ENCODE data around the gene CDK5R1.

Gene CDK5R1

GRCh38 chr17:32493571-32493970 lies 6.8 kb downstream of the CDK5R1 start:
- no peak for DNase-seq (ENCODE audit: low spot score)

DNA sequence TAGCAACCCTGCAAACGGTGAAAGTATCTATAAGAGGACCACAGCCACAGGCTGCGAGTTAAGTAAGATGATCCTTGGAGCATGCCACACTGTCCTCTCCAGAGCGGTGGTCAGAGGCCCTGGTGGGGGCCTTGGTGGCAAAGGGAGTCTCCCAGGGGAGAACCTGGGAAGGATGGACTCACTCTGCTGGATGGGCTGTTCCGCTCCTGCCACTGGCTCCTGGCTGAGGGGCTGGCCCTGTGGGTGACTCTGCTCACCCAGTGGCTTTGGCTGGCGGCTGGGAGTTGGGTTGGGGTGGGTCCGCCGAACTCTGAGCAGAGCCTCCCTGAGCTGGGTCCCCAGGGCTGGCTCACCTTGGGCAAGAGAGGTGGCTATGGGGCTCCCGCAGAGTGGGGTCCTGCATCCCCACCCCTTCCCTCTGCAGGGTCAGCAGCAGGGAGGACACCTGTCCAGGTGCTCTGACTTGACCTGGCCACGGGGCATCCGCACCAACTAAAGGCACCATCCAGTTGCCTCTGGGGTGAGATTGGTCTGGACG lies 7.3 kb downstream of the CDK5R1 start:
- no peak for DNase-seq (ENCODE audit: low spot score)

- DNase-seq (ENCODE audit: low spot score): no peak
Observed at GRCh38 chr17:32494621-32495358, 8.0 kb downstream of the CDK5R1 start.

DNA sequence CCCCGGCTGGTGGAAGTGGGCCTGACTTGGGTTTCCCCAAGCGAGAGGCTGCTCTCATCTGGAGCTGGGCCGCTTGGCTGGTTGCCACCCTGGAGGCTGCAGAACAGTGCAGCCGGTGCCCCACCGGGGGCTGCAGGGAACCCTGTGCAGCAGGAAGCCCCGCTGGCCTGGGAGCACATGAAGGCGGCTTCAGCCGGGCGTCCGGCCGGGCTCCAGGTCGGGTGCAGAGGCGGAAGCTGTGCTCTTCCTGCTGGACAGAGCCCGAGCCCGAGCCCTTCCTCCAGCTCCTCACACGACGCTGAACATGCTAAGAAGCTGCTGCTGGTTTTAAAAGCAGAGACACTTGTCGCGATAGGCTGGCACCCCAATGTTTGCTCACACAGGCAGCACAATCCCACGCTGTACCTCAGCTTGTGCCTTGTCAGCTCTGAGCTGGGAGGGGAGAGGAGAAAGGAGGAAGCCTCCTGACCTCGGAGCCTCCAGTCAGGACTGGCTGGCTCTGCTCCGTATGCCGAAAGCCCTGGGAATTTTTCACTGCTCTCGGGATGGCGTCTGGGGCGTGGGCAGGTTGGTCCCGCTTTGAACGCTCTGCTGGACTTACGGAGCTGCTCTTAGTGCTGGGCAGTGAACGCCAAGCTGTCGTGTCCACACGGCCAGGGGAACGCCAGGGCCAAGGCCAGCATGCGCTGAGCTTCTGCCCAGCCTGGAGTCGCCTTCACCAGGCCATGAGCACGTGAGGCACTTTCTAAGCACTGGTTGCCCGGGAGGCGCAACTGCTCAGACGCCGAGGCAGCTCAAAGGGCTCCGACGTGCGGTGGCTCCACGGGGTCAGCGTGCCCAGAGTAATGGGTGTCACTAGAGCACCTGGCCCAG lies 8.8 kb downstream of the CDK5R1 start:
- no peak for DNase-seq (ENCODE audit: low spot score)

DNA sequence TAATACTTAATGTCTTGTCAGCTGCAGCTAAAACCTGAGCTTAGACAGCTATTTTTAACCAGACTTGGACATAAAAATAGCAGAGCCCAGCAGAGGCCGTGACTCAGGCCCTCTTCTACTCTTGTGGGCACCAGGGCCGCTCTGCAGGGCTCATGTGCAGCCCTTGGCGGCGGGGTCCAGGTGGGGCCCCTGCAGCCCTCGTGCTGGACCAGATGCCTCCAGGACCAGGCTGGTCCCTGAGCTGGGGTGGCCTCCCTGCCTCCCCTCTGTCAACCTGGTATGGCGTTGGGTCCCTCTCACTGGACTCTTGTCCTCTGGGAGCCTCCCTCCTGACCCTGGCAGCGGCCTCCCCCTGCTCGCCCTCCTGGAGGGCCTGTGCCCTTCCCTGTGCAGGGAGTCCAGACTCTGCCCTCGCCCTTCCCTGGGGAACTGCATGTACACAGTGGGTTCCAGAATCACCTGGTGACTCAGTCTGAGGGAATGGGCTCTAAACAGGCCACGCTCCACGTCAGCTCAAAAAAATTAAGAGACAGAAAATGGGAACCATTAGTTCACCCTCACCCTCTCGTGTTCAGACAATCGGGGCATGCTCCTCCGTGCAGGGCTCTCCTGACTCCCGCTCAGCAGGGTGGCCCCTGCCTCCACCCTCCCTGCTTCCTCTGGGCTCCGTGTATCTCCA lies 9.7 kb downstream of the CDK5R1 start:
- no peak for DNase-seq (ENCODE audit: low spot score)

GRCh38 chr17:32497431-32498205 lies 10.8 kb downstream of the CDK5R1 start:
- DNase-seq (ENCODE audit: low spot score): no peak

DNA sequence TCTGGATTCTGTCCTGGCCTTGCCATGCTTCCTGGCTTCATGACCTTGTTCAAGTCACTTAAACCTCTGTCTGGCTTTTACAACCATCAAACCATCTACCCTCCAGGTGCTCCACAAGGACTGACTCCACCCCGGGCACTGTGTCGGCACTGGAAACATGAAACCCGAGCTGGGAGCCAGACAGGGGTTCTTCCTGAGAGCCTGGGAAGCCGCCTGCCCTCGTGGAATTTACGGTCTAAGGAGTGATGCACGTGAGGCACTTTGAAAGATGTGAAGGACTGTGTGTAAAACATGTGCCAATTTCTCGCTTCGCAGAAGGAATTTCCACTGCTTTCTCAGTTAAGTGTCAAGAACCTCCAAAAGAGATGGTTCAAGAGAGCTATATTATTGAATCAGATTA lies 11.6 kb downstream of the CDK5R1 start:
- no peak for DNase-seq (ENCODE audit: low spot score)

GRCh38 chr17:32502013-32502412 lies 15.2 kb downstream of the CDK5R1 start:
- no peak for DNase-seq (ENCODE audit: low spot score)

DNA sequence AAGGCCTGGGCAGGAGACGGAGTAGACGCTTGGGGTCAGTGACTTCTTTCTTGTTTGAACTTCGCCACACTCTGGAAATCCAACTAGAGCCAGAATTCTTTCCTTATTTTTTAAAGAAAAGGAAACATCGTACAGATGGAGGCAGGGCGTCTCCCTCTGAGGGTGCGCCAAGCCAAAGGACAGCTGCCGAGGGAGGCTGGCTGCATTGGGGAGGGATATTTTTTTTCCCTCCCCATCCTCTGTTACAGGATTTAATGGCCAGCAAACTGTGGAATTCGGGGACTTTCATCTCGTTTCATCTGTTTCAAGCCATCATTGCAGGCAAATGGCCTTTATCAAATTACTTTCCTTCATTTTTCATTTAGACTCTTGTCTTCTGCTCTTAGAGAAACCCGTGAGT lies 15.9 kb downstream of the CDK5R1 start:
- DNase-seq (ENCODE audit: low spot score): no peak

- DNase-seq (ENCODE audit: low spot score): peak; percentile 79
Observed at GRCh38 chr17:32503251-32504165, 16.7 kb downstream of the CDK5R1 start.

DNA sequence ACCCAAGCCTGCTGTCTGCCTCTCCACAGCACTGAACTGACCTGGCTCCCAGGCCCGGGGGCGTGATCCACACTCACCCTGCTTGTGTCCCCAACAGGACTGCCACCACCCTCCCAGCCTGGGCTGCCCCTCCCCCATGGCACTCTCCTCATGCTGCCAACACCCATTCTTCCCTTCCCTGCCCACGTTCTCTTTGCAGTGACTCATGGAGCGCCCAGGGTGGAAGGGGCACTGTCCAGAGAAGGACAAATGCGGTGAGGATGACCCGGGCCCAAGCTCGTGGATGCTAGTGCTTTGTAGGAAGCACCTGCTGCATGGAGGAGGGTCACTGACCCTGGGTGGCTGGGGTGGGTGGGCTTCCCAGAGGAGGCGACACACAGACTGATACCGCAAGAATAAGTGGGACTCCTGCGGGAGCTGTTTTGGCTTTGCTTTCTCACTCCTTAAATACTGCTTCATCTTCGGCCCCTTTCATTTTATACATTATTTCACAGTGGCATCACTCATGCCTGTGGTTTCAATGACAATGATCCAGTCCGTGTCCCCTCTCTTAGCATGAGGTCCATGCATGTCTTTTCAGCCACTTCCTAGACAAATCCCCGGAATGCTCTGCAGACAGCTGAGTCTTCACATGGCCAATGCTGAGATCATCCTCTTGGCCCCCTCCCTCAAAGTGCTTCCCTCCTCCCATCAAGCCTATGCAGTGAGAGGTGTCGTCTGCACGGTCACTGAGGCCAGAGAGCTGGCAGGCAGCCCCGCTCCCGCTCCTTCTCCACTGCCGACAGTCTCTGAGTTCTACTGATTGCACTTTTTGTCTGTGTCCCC lies 17.6 kb downstream of the CDK5R1 start:
- no peak for DNase-seq (ENCODE audit: low spot score)

DNA sequence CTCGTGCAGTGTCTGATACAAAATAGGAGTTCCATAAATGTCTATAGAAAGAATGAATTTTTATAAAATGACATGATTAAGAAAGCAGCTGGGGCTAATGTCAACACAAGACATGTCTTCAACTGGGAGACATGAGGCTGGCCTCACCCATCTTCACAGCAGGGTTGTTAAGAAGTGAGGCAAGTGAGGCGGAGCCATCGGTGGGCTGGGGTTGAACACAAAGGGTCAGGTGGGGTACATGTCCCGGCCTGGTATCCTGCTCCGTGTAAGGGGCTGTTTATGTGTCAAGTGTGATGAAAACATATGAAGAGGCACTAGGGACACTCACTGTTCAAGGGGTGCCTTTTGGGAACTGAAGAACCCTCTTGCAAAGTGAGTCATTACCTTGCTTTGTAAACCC lies 22.1 kb downstream of the CDK5R1 start:
- no peak for DNase-seq (ENCODE audit: low spot score)

- no peak for DNase-seq (ENCODE audit: low spot score)
Observed at GRCh38 chr17:32510466-32510865, 23.7 kb downstream of the CDK5R1 start.

- DNase-seq (ENCODE audit: low spot score): no peak
Observed at GRCh38 chr17:32512328-32512727, 25.5 kb downstream of the CDK5R1 start.

DNA sequence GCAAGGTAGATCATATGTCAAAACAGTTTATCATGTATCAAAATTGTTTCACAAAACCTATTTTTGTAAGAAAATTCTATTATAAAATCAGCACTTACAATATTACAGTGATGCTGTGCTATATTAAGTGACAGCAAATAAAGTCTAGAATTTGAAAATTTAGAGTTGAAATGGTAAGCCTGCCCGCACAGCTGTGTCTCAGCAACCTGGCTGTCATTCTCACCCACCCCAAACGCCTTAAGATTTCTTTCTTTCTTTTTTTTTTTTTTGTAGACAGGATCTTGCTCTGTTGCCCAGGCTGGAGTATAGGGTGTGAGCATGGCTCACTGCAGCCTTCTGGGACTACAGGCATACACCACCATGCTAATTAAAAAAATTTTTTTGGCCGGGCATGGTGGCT lies 26.8 kb downstream of the CDK5R1 start:
- DNase-seq (ENCODE audit: low spot score): no peak

DNA sequence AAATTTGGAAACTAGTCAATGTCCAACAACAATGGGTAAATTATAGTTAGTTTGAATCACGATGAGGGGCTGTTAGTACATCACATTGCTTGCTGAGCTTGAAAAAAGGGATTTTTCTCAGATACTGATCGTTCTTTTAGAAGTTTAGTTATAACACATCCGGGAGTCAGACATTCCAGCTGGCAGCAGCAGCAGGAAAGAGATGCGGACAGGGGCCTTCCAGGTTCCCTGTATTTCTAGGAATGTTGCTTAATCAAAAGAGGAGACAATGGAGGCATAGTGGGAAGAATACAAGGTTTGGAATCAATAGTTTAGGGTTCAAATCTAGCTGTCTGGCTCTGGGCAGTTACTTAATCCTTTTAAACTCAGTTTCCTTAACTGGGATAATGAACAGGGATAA lies 27.8 kb downstream of the CDK5R1 start:
- no peak for DNase-seq (ENCODE audit: low spot score)

DNA sequence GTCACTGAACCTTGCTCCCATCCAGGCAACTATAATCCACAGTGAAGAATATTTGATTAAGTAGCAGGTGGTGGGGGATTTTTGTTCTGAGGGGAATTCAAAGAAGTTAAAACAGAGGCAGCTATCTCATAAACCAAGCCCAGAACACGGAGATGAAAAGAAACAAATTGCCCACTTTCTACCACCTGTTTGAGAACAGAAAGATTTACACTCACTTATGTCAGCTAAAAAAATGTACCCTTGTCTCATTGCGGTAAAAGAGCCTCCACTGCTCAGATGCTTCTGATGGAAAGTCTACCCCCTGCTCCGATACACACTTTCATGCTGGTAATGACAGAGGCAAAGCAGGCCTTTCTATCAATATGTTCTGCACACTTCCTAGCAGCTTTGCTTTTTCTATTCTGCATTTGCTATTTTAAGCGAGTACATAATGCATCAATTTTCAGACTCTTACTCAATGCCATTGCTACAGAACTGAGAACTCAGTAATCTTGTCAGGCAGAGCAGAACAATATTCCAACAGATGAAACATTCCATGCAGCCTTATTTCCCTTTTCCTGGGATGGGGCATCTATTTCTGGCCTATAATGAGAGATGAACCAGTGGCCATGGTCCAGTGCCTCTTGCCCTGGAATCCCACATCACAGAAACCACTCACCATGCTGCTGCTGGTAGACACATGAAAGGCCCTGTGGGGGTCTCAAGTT lies 29.0 kb downstream of the CDK5R1 start:
- DNase-seq (ENCODE audit: low spot score): no peak

DNA sequence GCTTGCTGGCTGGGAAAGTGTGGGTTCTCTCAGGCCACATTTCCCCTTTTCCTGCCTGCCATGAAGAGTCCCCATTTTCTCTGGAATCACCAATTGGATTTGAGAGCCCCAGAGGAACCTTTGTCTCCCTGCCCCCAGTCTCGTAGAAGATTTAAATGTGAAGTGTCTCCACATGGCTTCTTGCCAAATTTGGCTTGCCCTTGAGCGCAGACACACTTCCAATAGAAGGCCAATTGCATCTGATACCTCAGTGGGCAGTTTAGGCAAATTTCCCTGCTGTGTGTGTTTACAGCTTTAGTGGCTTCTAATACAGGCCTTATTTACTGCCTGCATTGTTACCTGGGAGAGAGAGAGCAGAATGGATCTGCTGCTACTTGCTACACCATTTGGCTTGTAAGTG lies 29.7 kb downstream of the CDK5R1 start:
- DNase-seq (ENCODE audit: low spot score): no peak
